ENCODE data around the gene COL6A2. TPM values are rescaled to one million over a fixed set of nuclear protein-coding genes. Genes with fewer than 3 reads are reported as not detected.
"Not testable (repeated sequence)": the region's sequence is repeated elsewhere in the genome, so short reads cannot be mapped to it uniquely, and the experiment has no call there.

Gene COL6A2
- total and polyA plus RNA-seq, 4 experiments from 2014 or later: 0.77 to 25.7 (median 11.6) TPM

GRCh38 chr21:46081862-46082712 lies 15.8 kb upstream of the COL6A2 start:
- H3K4me1 Mint-ChIP-seq: no peaks in the 10 kb centered on the region
- no peak overlapping the region for H3K27ac ChIP-seq (ENCODE audit: low read depth, low read length)
- H3K9me3 ChIP-seq (ENCODE audit: control insufficient read depth in 1 of 2, low read length in 2 of 2): no peaks in the 10 kb centered on the region
- no peak for DNase-seq
- H3K4me3 Mint-ChIP-seq: no peak overlapping the region
- H3K4me3 ChIP-seq (ENCODE audit: low read length in 2 of 2): no peak overlapping the region
- H3K36me3 ChIP-seq (ENCODE audit: insufficient read depth, low read length): no peaks in the 10 kb centered on the region
- POLR2A ChIA-PET (ENCODE audit: partially characterized antibody): no interaction called here
- H3K36me3 Mint-ChIP-seq: no peaks in the 10 kb centered on the region
- intact Hi-C loops (cut with micrococcal nuclease): no loop called here
- no peaks in the 10 kb centered on the region for H3K4me1 ChIP-seq (ENCODE audit: insufficient read depth, low read length)
- CTCF ChIA-PET (ENCODE audit: partially characterized antibody): no interaction called here
- H3K27ac Mint-ChIP-seq: no peak overlapping the region
- H3K9me3 Mint-ChIP-seq: peaks cover 0 to 12% (median 8%) of the 10 kb centered on the region in 8 donors
- H3K27me3 Mint-ChIP-seq: peaks cover 0 to 3% of the 10 kb centered on the region in 2 donors
- H3K27me3 ChIP-seq (ENCODE audit: insufficient read depth, low read length): no peaks in the 10 kb centered on the region

DNA sequence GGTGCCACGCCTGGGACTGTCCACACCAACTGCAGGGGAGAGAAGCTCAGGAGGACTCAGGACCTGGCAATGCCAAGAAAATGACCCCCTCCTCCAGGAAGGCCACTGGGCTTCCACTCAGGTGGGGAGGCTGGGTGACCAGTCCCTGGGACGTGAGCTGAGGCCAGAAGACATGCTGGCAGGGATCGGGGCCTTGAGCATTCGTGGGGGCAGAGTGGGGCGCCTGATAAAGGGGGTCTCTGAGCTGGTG lies 15.3 kb upstream of the COL6A2 start:
- POLR2A ChIA-PET (ENCODE audit: partially characterized antibody): no interaction called here
- peaks cover 0 to 2% of the 10 kb centered on the region in 2 donors for H3K27me3 Mint-ChIP-seq
- H3K27ac Mint-ChIP-seq: no peak overlapping the region
- H3K27me3 ChIP-seq (ENCODE audit: insufficient read depth, low read length): no peaks in the 10 kb centered on the region
- no peaks in the 10 kb centered on the region for H3K9me3 ChIP-seq (ENCODE audit: control insufficient read depth in 1 of 2, low read length in 2 of 2)
- H3K36me3 Mint-ChIP-seq: no peaks in the 10 kb centered on the region
- H3K4me1 ChIP-seq (ENCODE audit: insufficient read depth, low read length): no peaks in the 10 kb centered on the region
- CTCF ChIA-PET (ENCODE audit: partially characterized antibody): no interaction called here
- H3K36me3 ChIP-seq (ENCODE audit: insufficient read depth, low read length): no peaks in the 10 kb centered on the region
- intact Hi-C loops (cut with micrococcal nuclease): no loop called here
- no peak overlapping the region for H3K4me3 ChIP-seq (ENCODE audit: low read length in 2 of 2)
- peaks cover 0 to 17% (median 11%) of the 10 kb centered on the region in 8 donors for H3K9me3 Mint-ChIP-seq
- H3K27ac ChIP-seq (ENCODE audit: low read depth, low read length): no peak overlapping the region
- DNase-seq: no peak
- no peaks in the 10 kb centered on the region for H3K4me1 Mint-ChIP-seq
- no peak overlapping the region for H3K4me3 Mint-ChIP-seq

- Histone ChIP-seq H3K4me3 (ENCODE audit: low read length in 2 of 2) (no peak overlapping the region), H3K4me1 (ENCODE audit: insufficient read depth, low read length) (no peaks in the 10 kb centered on the region), H3K27ac (ENCODE audit: low read depth, low read length) (no peak overlapping the region), H3K27me3 (ENCODE audit: insufficient read depth, low read length) (no peaks in the 10 kb centered on the region), H3K9me3 (ENCODE audit: control insufficient read depth in 1 of 2, low read length in 2 of 2) (no peaks in the 10 kb centered on the region), H3K36me3 (ENCODE audit: insufficient read depth, low read length) (no peaks in the 10 kb centered on the region)
- Mint-ChIP-seq H3K36me3 (no peaks in the 10 kb centered on the region), H3K27ac (no peak overlapping the region), H3K9me3 (peaks cover 0 to 23% (median 13%) of the 10 kb centered on the region in 8 donors), H3K4me3 (no peak overlapping the region), H3K4me1 (no peaks in the 10 kb centered on the region), H3K27me3 (peaks cover 0 to 2% of the 10 kb centered on the region in 2 donors)
- ChIA-PET CTCF (ENCODE audit: partially characterized antibody) (no interaction called here), POLR2A (ENCODE audit: partially characterized antibody) (no interaction called here)
- intact Hi-C loops (cut with micrococcal nuclease): no loop called here
- no peak for DNase-seq
Measured at GRCh38 chr21:46082963-46083790, 14.7 kb upstream of the COL6A2 start.

- Histone ChIP-seq H3K9me3 (ENCODE audit: control insufficient read depth in 1 of 2, low read length in 2 of 2) (no peaks in the 10 kb centered on the region), H3K4me3 (ENCODE audit: low read length in 2 of 2) (no peak overlapping the region), H3K27me3 (ENCODE audit: insufficient read depth, low read length) (no peaks in the 10 kb centered on the region), H3K36me3 (ENCODE audit: insufficient read depth, low read length) (no peaks in the 10 kb centered on the region), H3K4me1 (ENCODE audit: insufficient read depth, low read length) (no peaks in the 10 kb centered on the region), H3K27ac (ENCODE audit: low read depth, low read length) (no peak overlapping the region)
- POLR2A ChIA-PET (ENCODE audit: partially characterized antibody): no interaction called here
- H3K4me3 Mint-ChIP-seq: no peak overlapping the region
- intact Hi-C loops (cut with micrococcal nuclease): no loop called here
- CTCF ChIA-PET (ENCODE audit: partially characterized antibody): no interaction called here
- no peak for DNase-seq
- no peaks in the 10 kb centered on the region for H3K36me3 Mint-ChIP-seq
- peaks cover 0 to 2% of the 10 kb centered on the region in 2 donors for H3K27me3 Mint-ChIP-seq
- no peak overlapping the region for H3K27ac Mint-ChIP-seq
- peaks cover 0 to 29% (median 20%) of the 10 kb centered on the region in 8 donors for H3K9me3 Mint-ChIP-seq
- no peaks in the 10 kb centered on the region for H3K4me1 Mint-ChIP-seq
Measured at GRCh38 chr21:46083791-46084561, 13.9 kb upstream of the COL6A2 start.

GRCh38 chr21:46084709-46085108 lies 13.2 kb upstream of the COL6A2 start:
- ChIA-PET CTCF (ENCODE audit: partially characterized antibody) (no interaction called here), POLR2A (ENCODE audit: partially characterized antibody) (no interaction called here)
- no peaks in the 10 kb centered on the region for H3K36me3 ChIP-seq (ENCODE audit: insufficient read depth, low read length)
- intact Hi-C loops (cut with micrococcal nuclease): no loop called here
- no peak overlapping the region for H3K4me3 Mint-ChIP-seq
- no peaks in the 10 kb centered on the region for H3K4me1 Mint-ChIP-seq
- H3K27ac Mint-ChIP-seq: no peak overlapping the region
- no peaks in the 10 kb centered on the region for H3K36me3 Mint-ChIP-seq
- H3K9me3 Mint-ChIP-seq: peaks cover 0 to 36% (median 25%) of the 10 kb centered on the region in 8 donors
- no peaks in the 10 kb centered on the region for H3K9me3 ChIP-seq (ENCODE audit: control insufficient read depth in 1 of 2, low read length in 2 of 2)
- H3K27me3 Mint-ChIP-seq: peaks cover 0 to 2% of the 10 kb centered on the region in 2 donors
- DNase-seq: no peak
- H3K4me3 ChIP-seq (ENCODE audit: low read length in 2 of 2): no peak overlapping the region
- H3K27me3 ChIP-seq (ENCODE audit: insufficient read depth, low read length): no peaks in the 10 kb centered on the region
- H3K27ac ChIP-seq (ENCODE audit: low read depth, low read length): no peak overlapping the region
- H3K4me1 ChIP-seq (ENCODE audit: insufficient read depth, low read length): no peaks in the 10 kb centered on the region

DNA sequence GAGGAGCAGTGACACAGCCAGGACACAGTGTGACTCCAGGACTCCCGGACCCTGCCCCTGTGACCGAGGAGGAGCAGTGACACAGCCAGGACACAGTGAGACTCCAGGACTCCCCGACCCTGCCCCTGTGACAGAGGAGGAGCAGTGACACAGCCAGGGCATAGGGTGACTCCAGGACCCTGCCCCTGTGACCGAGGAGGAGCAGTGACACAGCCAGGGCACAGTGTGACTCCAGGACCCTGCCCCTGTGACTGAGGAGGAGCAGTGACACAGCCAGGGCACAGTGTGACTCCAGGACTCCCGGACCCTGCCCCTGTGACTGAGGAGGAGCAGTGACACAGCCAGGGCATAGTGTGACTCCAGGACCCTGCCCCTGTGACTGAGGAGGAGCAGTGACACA lies 12.7 kb upstream of the COL6A2 start:
- H3K36me3 Mint-ChIP-seq; H3K27me3 Mint-ChIP-seq; H3K27ac Mint-ChIP-seq; H3K4me3 Mint-ChIP-seq; H3K9me3 ChIP-seq (ENCODE audit: control insufficient read depth in 1 of 2, low read length in 2 of 2); H3K27me3 ChIP-seq (ENCODE audit: insufficient read depth, low read length); H3K36me3 ChIP-seq (ENCODE audit: insufficient read depth, low read length); CTCF ChIA-PET (ENCODE audit: partially characterized antibody); H3K4me3 ChIP-seq (ENCODE audit: low read length in 2 of 2); POLR2A ChIA-PET (ENCODE audit: partially characterized antibody); H3K27ac ChIP-seq (ENCODE audit: low read depth, low read length); H3K4me1 Mint-ChIP-seq; intact Hi-C loops (cut with micrococcal nuclease); DNase-seq; H3K4me1 ChIP-seq (ENCODE audit: insufficient read depth, low read length): not testable (repeated sequence)
- H3K9me3 Mint-ChIP-seq: peaks cover 0 to 39% (median 27%) of the 10 kb centered on the region in 8 donors

DNA sequence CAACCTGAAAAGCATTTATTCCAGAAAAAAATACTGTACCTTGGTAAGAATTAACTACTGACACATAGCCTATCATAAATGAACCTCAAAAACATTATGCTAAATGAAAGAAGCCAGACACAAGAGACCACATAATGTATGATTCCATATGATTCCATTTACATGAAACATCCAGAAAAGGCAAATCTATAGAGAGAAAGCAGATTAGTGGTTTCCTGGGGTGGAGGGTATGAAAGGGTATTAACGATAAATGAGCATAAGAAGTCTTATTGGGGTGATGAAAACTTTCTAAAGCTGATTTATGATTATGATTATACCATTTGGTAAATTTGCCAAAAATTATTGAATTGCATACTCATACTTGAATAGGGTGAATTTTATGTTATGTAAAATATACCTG lies 10.3 kb upstream of the COL6A2 start:
- peaks cover 0 to 2% of the 10 kb centered on the region in 2 donors for H3K27me3 Mint-ChIP-seq
- H3K27ac Mint-ChIP-seq: no peak overlapping the region
- H3K27me3 ChIP-seq (ENCODE audit: insufficient read depth, low read length): no peaks in the 10 kb centered on the region
- H3K4me1 ChIP-seq (ENCODE audit: insufficient read depth, low read length): no peaks in the 10 kb centered on the region
- no peak overlapping the region for H3K27ac ChIP-seq (ENCODE audit: low read depth, low read length)
- POLR2A ChIA-PET (ENCODE audit: partially characterized antibody): no interaction called here
- H3K4me3 Mint-ChIP-seq: no peak overlapping the region
- no peak overlapping the region for H3K4me3 ChIP-seq (ENCODE audit: low read length in 2 of 2)
- no peaks in the 10 kb centered on the region for H3K9me3 ChIP-seq (ENCODE audit: control insufficient read depth in 1 of 2, low read length in 2 of 2)
- peaks cover 0 to 43% (median 28%) of the 10 kb centered on the region in 8 donors for H3K9me3 Mint-ChIP-seq
- no peaks in the 10 kb centered on the region for H3K36me3 ChIP-seq (ENCODE audit: insufficient read depth, low read length)
- no peaks in the 10 kb centered on the region for H3K36me3 Mint-ChIP-seq
- peaks cover 0 to 5% (median 1%) of the 10 kb centered on the region in 4 donors for H3K4me1 Mint-ChIP-seq
- intact Hi-C loops (cut with micrococcal nuclease): no loop called here
- DNase-seq: no peak
- CTCF ChIA-PET (ENCODE audit: partially characterized antibody): no interaction called here
